GM08714 (cell line): ENCODE data around the gene TSNAX.
A peak's percentile ranks its signal among the peaks of the same experiment; 100 is the strongest.
"Not testable (repeated sequence)": the region's sequence is repeated elsewhere in the genome, so short reads cannot be mapped to it uniquely, and the experiment has no call there.

ENCODE experiments used
- H3K4me3 ChIP-seq: fragments of 200-500 bp; sonication (Bioruptor generic); 2 replicates; pipeline ENCODE4 v1.5.1; 2014; ENCODE audit warnings: mild to moderate bottlenecking, low read length, inconsistent platforms
- ZNF274 ChIP-seq: IDR thresholded peaks from 2 replicates; pipeline ENCODE4 v1.6.1; 2012; ENCODE audit warnings: mild to moderate bottlenecking, low read depth, low read length

Gene TSNAX

GRCh38 chr1:231528172-231529029 is at the start of gene TSNAX:
Gene TSNAX (plus strand): TSS chr1:231528669. CDS start chr1:231528811, 142 bp downstream.
- no peak for TF ChIP-seq ZNF274
- peak within 1 kb of the TSS; percentile 88 for H3K4me3 ChIP-seq

DNA sequence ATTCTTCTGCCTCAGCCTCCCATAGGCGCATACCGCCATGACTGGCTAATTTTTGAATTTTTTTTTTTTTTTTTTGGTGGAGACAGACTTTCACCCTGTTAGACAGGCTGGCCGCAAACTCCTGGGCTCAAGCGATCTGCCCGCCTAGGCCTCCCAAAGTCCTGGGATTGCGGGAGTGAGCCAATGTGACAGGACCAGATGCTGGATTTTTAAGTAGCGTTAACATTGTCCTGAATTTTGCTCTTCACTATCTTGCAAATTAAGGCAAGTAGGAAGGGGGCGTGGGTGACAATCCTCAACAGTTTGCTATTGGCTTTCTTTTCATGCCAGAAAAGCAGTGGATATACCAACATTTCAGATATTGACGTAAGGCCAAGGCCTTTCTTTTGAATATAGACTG is 49.7 kb upstream of the TSNAX start:
- H3K4me3 ChIP-seq: no peak overlapping the region
- TF ChIP-seq ZNF274: no peak

- no peak for TF ChIP-seq ZNF274
- no peak overlapping the region for H3K4me3 ChIP-seq
Observed at GRCh38 chr1:231480008-231480407, 48.5 kb upstream of the TSNAX start.

DNA sequence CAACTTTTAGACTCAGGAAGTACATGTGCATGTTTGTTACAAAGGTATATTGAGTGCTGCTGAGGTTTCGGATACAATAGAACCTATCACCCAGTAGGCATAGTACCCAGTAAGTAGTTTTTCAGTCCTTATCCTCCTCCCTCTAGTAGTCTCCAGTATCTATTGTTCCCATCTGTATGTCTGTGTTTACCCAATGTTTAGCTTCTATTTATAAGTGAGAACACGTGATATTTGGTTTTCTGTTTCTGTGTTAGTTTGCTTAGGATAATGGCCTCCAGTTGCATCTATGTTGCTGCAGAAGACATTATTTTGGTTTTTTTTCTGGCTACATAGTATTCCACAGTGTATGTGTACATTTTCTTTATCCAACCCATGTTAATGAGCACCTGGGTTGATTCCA is 47.2 kb upstream of the TSNAX start:
- TF ChIP-seq ZNF274: no peak

GRCh38 chr1:231485029-231485784 is 43.3 kb upstream of the TSNAX start:
- TF ChIP-seq ZNF274: no peak

More for the DNA sequence above, 47.2 kb upstream of the TSNAX start:
- no peak overlapping the region for H3K4me3 ChIP-seq

DNA sequence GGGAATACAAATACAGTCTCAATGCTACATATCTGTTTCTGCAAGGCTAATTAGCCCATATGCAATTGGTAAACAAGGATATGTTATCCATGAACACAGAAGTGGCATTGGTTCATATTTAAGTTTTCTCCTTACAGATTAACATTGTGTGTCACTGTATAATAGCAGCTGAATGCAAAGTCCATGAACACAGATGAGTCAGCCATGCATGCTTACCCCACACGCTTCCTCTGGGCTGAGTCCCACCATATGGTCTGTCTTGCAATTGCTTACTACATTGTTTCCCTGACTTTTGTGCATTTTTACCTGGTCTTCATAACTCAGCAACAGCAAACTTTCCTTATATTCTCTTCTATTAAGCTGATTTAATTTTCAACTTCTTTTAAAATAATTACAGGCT is 41.5 kb upstream of the TSNAX start:
- no peak for TF ChIP-seq ZNF274
- no peak overlapping the region for H3K4me3 ChIP-seq

More at GRCh38 chr1:231485029-231485784, 43.3 kb upstream of the TSNAX start:
- H3K4me3 ChIP-seq: no peak overlapping the region

GRCh38 chr1:231487910-231488309 is 40.6 kb upstream of the TSNAX start:
- TF ChIP-seq ZNF274: no peak

DNA sequence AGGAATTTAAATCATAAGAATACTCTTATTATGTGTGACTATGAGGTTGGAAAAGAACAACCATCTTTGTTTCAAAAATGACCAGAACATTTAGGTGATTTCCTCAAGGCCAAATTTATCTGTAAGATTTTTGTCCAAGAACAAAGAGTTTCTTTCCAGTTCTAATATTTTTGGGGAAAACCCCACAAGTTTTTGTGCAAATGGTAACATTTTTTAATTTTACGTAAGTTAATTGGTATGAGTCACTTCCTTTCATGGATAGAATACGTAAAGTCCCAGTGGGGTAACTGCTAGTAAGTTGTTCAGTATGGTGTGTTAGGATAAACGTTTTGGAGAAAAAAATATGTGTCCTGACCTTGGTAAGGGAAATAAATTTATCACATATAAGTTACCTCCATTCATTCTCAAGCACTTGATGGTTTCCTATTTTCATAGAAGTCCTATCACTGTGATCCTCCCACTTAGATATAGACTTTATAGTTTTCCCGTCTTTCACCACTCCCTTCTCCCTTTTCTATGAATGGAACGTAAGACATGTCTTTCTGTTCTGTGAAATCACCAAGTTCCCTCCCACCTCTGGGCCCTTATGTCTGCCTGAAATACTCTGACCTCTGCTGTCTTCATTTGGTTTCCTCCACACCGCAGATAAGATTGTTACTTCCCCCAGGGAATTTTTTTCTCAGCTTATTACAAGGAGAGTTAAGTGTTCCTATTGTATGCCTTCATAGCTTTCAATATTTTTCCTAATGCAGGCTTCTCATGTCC is 34.9 kb upstream of the TSNAX start:
- no peak for TF ChIP-seq ZNF274
- no peak overlapping the region for H3K4me3 ChIP-seq

More at GRCh38 chr1:231487910-231488309, 40.6 kb upstream of the TSNAX start:
- no peak overlapping the region for H3K4me3 ChIP-seq

- no peak for TF ChIP-seq ZNF274
Observed at GRCh38 chr1:231494439-231495110, 33.9 kb upstream of the TSNAX start.

DNA sequence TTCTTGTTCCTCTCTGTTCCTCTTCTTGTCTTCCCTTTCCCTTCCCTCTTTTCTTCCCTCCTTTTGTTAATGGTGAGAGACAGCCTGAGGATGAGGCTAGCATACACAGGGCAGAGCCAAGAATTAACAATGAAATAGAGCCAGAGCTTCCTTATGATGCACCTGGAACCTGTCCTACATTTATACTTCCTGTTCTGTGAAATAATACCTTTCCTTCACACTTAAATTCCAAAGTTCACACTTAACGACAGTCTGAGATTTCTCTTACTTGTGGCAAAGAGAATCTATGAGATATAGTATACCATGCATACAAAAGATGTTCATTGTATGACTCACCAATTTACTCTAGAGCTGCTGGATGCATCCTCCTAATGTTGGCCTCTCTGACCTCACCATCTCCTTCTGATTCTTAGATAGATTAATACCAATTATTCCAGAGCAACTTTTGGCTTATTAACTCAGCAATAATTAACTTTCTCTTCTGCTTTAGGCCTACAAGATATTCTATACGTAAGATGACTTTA is 30.8 kb upstream of the TSNAX start:
- TF ChIP-seq ZNF274: no peak
- H3K4me3 ChIP-seq: no peak overlapping the region

More at GRCh38 chr1:231494439-231495110, 33.9 kb upstream of the TSNAX start:
- H3K4me3 ChIP-seq: no peak overlapping the region

GRCh38 chr1:231499148-231499763 is 29.2 kb upstream of the TSNAX start:
- H3K4me3 ChIP-seq: no peak overlapping the region

GRCh38 chr1:231500666-231501065 is 27.8 kb upstream of the TSNAX start:
- H3K4me3 ChIP-seq: no peak overlapping the region
- no peak for TF ChIP-seq ZNF274

More at GRCh38 chr1:231499148-231499763, 29.2 kb upstream of the TSNAX start:
- TF ChIP-seq ZNF274: no peak

- H3K4me3 ChIP-seq: not testable (repeated sequence)
Observed at GRCh38 chr1:231503168-231503567, 25.3 kb upstream of the TSNAX start.
